CD1c-positive myeloid dendritic cell (primary cell): ENCODE results near the gene PCDHB10.
"Not testable (repeated sequence)": the region's sequence is repeated elsewhere in the genome, so short reads cannot be mapped to it uniquely, and the experiment has no call there.

Experiments
- DNase-seq: peaks from one replicate; pipeline ENCODE4 v3.0.0-alpha.2; 2016; ENCODE audit errors: extremely low spot score

PCDHB10 gene

GRCh38 chr5:141192110-141192725, at the start of gene PCDHB10:
Gene PCDHB10, plus strand, starts transcription at chr5:141192353. Its CDS starts 200 bp downstream, at chr5:141192553.
- peak; percentile 6 for DNase-seq

GRCh38 chr5:141149812-141150211, 42.3 kb upstream of the PCDHB10 start, which contains the start of gene PCDHB6:
Gene PCDHB6, plus strand, starts transcription at chr5:141150057. Its CDS starts 201 bp downstream, at chr5:141150258.
- no peak for DNase-seq

GRCh38 chr5:141150224-141150992, 41.7 kb upstream of the PCDHB10 start:
- DNase-seq, result no peak

DNA sequence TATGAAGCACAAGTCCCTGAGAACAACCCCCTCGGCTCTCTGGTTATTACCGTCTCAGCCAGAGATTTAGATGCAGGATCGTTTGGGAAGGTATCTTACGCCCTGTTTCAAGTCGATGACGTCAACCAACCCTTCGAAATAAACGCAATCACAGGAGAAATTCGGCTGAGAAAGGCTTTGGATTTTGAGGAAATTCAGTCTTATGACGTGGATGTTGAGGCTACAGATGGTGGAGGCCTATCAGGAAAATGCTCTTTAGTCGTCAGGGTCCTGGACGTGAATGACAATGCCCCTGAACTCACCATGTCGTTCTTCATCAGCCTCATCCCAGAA, 41.2 kb upstream of the PCDHB10 start:
- DNase-seq, result no peak

- DNase-seq, result not testable (repeated sequence)
These were observed 40.5 kb upstream of the PCDHB10 start for GRCh38 chr5:141151632-141152031.

DNA sequence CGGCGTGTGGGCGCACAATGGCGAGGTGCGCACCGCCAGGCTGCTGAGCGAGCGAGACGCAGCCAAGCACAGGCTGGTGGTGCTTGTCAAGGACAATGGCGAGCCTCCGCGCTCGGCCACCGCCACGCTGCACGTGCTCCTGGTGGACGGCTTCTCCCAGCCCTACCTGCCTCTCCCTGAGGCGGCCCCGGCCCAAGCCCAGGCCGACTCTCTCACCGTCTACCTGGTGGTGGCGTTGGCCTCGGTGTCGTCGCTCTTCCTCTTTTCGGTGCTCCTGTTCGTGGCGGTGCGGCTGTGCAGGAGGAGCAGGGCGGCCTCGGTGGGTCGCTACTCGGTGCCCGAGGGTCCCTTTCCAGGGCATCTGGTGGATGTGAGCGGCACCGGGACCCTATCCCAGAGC, 40.1 kb upstream of the PCDHB10 start:
- not testable (repeated sequence) for DNase-seq

DNA sequence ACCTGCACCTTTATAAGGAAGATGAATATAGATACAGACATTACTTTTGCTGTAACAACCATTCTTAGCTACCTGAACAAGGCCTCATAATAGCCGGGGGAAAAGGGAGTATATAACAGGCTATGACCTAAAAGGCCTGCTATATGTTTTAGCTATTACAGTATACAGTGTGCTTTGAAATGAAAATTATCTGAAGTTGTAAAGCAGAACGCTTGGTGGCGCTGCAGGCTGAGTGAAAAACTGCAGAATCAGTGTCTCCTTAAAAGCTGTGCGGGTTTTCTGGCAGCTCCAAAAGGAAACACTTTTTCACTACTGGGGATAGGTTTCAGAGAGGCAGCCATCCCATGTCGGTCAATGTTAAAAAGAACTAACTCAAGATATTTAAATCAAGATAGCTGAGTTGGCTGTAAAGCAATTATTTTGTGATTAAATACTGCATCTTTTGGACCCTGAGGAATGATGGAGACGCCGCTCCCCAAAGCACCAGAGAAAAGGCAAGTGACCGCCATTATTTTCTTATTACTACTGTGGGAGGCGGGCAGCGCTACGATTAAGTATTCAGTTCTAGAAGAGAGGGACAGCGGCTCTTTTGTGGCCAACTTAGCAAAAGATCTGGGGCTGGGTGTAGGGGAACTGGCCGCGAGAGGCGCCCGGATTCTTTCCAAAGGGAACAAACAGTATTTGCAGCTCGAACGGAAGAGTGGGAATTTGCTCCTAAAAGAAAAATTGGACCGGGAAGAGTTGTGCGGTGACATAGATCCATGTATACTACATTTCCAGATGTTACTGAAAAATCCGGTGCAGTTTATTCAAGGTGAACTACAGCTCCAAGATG, 36.4 kb upstream of the PCDHB10 start:
- DNase-seq, result no peak

- not testable (repeated sequence) for DNase-seq
These were observed 34.8 kb upstream of the PCDHB10 start for GRCh38 chr5:141157356-141157755.

GRCh38 chr5:141157901-141158300, 34.3 kb upstream of the PCDHB10 start:
- DNase-seq, result not testable (repeated sequence)

GRCh38 chr5:141172381-141173204, 19.6 kb upstream of the PCDHB10 start, which contains the start of gene PCDHB7:
Gene PCDHB7, plus strand, starts transcription at chr5:141172644. Its CDS starts 192 bp downstream, at chr5:141172836.
- peak; percentile 5 for DNase-seq

DNA sequence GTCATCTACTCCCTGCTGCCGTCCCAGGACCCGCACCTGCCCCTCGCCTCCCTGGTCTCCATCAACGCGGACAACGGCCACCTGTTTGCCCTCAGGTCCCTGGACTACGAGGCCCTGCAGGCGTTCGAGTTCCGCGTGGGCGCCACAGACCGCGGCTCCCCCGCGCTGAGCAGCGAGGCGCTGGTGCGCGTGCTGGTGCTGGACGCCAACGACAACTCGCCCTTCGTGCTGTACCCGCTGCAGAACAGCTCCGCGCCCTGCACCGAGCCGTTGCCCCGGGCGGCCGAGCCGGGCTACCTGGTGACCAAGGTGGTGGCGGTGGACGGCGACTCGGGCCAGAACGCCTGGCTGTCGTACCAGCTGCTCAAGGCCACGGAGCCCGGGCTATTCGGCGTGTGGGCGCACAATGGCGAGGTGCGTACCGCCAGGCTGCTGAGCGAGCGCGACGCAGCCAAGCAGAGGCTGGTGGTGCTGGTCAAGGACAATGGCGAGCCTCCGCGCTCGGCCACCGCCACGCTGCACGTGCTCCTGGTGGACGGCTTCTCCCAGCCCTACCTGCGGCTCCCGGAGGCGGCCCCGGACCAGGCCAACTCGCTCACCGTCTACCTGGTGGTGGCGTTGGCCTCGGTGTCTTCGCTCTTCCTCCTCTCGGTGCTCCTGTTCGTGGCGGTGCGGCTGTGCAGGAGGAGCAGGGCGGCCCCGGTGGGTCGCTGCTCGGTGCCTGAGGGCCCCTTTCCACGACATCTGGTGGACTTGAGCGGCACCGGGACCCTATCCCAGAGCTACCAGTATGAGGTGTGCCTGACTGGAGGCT, 17.7 kb upstream of the PCDHB10 start:
- DNase-seq, result not testable (repeated sequence)

GRCh38 chr5:141175933-141176332, 16.2 kb upstream of the PCDHB10 start:
- DNase-seq, result no peak

DNA sequence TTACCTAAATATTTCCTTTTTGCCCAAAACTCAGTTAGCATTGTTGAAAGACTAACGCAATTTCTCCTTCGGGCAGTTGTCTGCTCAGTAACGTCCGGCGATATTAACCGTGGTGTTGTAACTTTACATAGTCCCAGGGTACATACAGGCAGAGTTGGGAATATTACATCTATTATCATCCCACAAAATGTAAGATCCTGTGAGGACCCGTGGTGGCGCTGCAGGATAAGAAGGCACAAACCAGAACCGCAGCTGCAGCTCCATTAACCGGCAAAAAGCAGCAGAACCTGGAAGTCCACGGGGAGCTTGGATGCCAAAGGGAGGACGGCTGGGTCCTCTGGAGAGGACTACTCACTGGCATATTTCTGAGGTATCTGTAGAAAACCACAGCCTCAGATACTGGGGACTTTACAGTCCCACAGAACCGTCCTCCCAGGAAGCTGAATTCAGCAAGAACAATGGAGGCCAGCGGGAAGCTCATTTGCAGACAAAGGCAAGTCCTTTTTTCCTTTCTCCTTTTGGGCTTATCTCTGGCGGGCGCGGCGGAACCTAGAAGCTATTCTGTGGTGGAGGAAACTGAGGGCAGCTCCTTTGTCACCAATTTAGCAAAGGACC, 14.5 kb upstream of the PCDHB10 start, which contains the start of gene PCDHB8:
Gene PCDHB8 (plus strand): TSS at position 214 of the 615 bp plus-strand sequence. CDS start 245 bp downstream, at position 459.
- not testable (repeated sequence) for DNase-seq

DNA sequence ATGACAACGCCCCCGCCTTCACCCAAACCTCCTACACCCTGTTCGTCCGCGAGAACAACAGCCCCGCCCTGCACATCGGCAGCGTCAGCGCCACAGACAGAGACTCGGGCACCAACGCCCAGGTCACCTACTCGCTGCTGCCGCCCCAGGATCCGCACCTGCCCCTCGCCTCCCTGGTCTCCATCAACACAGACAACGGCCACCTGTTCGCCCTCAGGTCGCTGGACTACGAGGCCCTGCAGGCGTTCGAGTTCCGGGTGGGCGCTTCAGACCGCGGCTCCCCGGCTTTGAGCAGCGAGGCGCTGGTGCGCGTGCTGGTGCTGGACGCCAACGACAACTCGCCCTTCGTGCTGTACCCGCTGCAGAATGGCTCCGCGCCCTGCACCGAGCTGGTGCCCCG, 12.8 kb upstream of the PCDHB10 start:
- DNase-seq, result not testable (repeated sequence)

DNA sequence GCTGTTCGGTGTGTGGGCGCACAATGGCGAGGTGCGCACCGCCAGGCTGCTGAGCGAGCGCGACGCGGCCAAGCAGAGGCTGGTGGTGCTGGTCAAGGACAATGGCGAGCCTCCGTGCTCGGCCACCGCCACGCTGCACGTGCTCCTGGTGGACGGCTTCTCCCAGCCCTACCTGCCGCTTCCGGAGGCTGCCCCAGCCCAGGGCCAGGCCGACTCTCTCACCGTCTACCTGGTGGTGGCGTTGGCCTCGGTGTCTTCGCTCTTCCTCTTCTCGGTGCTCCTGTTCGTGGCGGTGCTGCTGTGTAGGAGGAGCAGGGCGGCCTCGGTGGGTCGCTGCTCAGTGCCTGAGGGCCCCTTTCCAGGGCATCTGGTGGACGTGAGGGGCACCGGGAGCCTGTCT, 12.3 kb upstream of the PCDHB10 start:
- not testable (repeated sequence) for DNase-seq

- no peak for DNase-seq
These were observed 11.8 kb upstream of the PCDHB10 start for GRCh38 chr5:141180313-141180712.

- no peak for DNase-seq
These were observed 9.9 kb upstream of the PCDHB10 start, which contains the start of gene PCDHB16 for GRCh38 chr5:141182248-141182647. Gene PCDHB16, plus strand, starts transcription at chr5:141182387. Its CDS starts 173 bp downstream, at chr5:141182560.

DNA sequence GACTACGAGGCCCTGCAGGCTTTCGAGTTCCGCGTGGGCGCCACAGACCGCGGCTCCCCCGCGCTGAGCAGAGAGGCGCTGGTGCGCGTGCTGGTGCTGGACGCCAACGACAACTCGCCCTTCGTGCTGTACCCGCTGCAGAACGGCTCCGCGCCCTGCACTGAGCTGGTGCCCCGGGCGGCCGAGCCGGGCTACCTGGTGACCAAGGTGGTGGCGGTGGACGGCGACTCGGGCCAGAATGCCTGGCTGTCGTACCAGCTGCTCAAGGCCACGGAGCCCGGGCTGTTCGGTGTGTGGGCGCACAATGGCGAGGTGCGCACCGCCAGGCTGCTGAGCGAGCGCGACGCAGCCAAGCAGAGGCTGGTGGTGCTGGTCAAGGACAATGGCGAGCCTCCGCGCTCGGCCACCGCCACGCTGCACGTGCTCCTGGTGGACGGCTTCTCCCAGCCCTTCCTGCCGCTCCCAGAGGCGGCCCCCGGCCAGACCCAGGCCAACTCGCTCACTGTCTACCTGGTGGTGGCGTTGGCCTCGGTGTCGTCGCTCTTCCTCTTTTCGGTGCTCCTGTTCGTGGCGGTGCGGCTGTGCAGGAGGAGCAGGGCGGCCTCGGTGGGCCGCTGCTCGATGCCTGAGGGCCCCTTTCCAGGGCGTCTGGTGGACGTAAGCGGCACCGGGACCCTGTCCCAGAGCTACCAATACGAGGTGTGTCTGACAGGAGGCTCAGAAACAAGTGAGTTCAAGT, 7.9 kb upstream of the PCDHB10 start:
- DNase-seq, result not testable (repeated sequence)
